K562 treated with DMSO at 1 percent for 48 hours (cell line): ENCODE measurements around the gene FBXO30. TPM values are rescaled to one million over a fixed set of nuclear protein-coding genes. Genes with fewer than 3 reads are reported as not detected.

Experiments
- total RNA-seq: library from RNA; unstranded; fragments of 300-600 nt; gene quantifications from 2 replicates; pipeline ENCODE4 v1.2.3, GENCODE V29; 2022; ENCODE audit warnings: low replicate concordance; ENCODE audit errors: extremely low read depth

The FBXO30 gene
- not detected in 2 replicates for total RNA-seq

GRCh38 chr6:145814501-145815308 lies at the start of gene FBXO30:
Gene FBXO30, minus strand, starts transcription at chr6:145814795. Its CDS starts 8,390 bp downstream, at chr6:145806405.

Other genes with a start within 250 kb of the FBXO30 start
- gene EPM2A, start 79.3 kb downstream of the FBXO30 start, total RNA-seq = not detected in 2 replicates
- gene SHPRH, start 149.6 kb upstream of the FBXO30 start, total RNA-seq = not detected in 2 replicates
- gene GRM1, start 214.3 kb upstream of the FBXO30 start, total RNA-seq = not detected in 2 replicates